Common myeloid progenitor, CD34-positive (primary cell): ENCODE results near the gene LEUTX.
A peak's percentile ranks its signal among the peaks of the same experiment; 100 is the strongest.

Experiments used
- CTCF ChIA-PET: fragments of 350-600 bp; sonication (Branson Sonifier 250); formaldehyde crosslinking; loops from one replicate; lab custom pipeline; 2021; ENCODE audit warnings: antibody characterized with exemption; lab: Charles Lee
- POLR2A ChIA-PET: fragments of 350-600 bp; sonication (Branson Sonifier 250); formaldehyde crosslinking; loops from one replicate; lab custom pipeline; 2021; ENCODE audit warnings: antibody characterized with exemption; lab: Charles Lee
- DNase-seq, 3 donors: peaks; one replicate each; pipeline versions ENCODE4 v3.0.0 to v3.0.0-alpha.2; 2013
- H3K27ac ChIP-seq, 2 experiments: 1 replicate in 1 of 2; 2 replicates in 1 of 2; pipeline ENCODE4 v1.7.0; 2013; ENCODE audit warnings: inconsistent platforms in 2 of 2, low read length in 2 of 2, mild to moderate bottlenecking in 2 of 2, low read depth in 1 of 2, moderate library complexity in 1 of 2; ENCODE audit not compliant: severe bottlenecking in 2 of 2, insufficient read depth in 1 of 2, poor library complexity in 1 of 2
- H3K27me3 ChIP-seq, 5 experiments: replicated peaks in 2 of 5; 1 replicate in 3 of 5; 2 replicates in 2 of 5; pipeline versions ENCODE4 v1.6.1 to v1.7.0; 2013; ENCODE audit warnings: low read length in 4 of 5, mild to moderate bottlenecking in 2 of 5, moderate library complexity in 2 of 5, inconsistent platforms in 1 of 5; ENCODE audit not compliant: insufficient read depth in 5 of 5, control insufficient read depth in 4 of 5
- H3K36me3 ChIP-seq, 4 experiments: 1 replicate in 2 of 4; 2 replicates in 2 of 4; pipeline versions ENCODE4 v1.6.1 to v1.7.0; 2013; ENCODE audit warnings: low read length in 3 of 4, control low read depth in 1 of 4, mild to moderate bottlenecking in 1 of 4; ENCODE audit not compliant: control insufficient read depth in 4 of 4, insufficient read depth in 4 of 4
- H3K4me1 ChIP-seq, 4 experiments: 1 replicate in 3 of 4; 2 replicates in 1 of 4; pipeline versions ENCODE4 v1.6.1 to v1.7.1; 2013; ENCODE audit warnings: low read length in 3 of 4, mild to moderate bottlenecking in 3 of 4, control low read depth in 1 of 4, inconsistent platforms in 1 of 4, moderate library complexity in 1 of 4; ENCODE audit not compliant: control insufficient read depth in 4 of 4, insufficient read depth in 4 of 4; ENCODE audit errors: control extremely low read depth in 1 of 4
- H3K4me3 ChIP-seq, 7 experiments: 1 replicate in 4 of 7; 2 replicates in 3 of 7; pipeline versions ENCODE4 v1.5.1 to v1.7.0; 2013; ENCODE audit warnings: mild to moderate bottlenecking in 7 of 7, low read length in 6 of 7, moderate library complexity in 6 of 7, inconsistent platforms in 2 of 7, low read depth in 2 of 7, control low read depth in 1 of 7; ENCODE audit not compliant: insufficient read depth in 4 of 7, control insufficient read depth in 1 of 7; ENCODE audit errors: extremely low read depth in 1 of 7
- H3K9me3 ChIP-seq, 5 experiments: 1 replicate in 4 of 5; 2 replicates in 1 of 5; pipeline versions ENCODE4 v1.6.1 to v1.7.1; 2013; ENCODE audit warnings: low read length in 4 of 5, mild to moderate bottlenecking in 2 of 5, inconsistent platforms in 1 of 5, low read depth in 1 of 5, moderate library complexity in 1 of 5; ENCODE audit not compliant: control insufficient read depth in 4 of 5, insufficient read depth in 2 of 5; ENCODE audit errors: control extremely low read depth in 1 of 5
- WGBS: methylation state at CpG from one replicate; pipeline ENCODE4 v1.1.5; 2013; ENCODE audit not compliant: insufficient coverage; 5-methylcytosine and 5-hydroxymethylcytosine counted together

LEUTX gene

DNA sequence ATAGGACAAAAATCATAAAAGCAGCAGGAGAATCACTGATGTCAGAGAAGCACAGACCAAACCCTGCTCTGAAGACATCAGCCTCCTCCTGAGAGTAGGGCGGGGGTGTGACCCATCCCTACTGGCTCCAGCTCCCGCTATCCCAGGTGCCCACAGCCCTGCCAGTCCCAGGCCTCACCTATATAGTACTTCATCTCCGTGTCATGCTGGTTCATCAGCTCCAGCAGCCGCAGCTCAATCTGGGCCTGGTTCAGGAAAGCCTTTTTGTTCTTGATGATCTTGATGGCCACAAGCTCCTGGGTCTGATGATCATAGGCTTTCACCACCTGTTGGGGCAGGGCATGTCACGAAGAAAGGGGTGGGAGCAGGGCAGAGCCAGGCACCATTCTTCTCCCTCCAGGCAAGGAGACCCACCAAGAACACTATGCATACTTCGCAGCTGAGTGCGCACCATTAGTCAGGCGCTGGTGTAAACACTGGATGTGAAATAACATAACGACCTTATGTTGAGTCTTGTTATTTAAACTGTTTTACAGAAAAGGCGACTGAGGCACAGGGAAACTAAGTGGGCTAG, 51.1 kb downstream of the LEUTX start:
- H3K9me3 ChIP-seq: no peaks in the 10 kb centered on the region
- peaks cover 8 to 26% (median 20%) of the 10 kb centered on the region in 4 experiments for H3K4me1 ChIP-seq
- peaks cover 11 to 71% (median 53%) of the 10 kb centered on the region in 4 experiments for H3K36me3 ChIP-seq
- DNase-seq: no peak
- 96% methylated on average over 5 of the region's 10 CpGs for WGBS
- CTCF ChIA-PET: no interaction called here
- no peak overlapping the region for H3K27ac ChIP-seq
- POLR2A ChIA-PET: no interaction called here
- H3K4me3 ChIP-seq: no peak overlapping the region
- no peaks in the 10 kb centered on the region for H3K27me3 ChIP-seq

DNA sequence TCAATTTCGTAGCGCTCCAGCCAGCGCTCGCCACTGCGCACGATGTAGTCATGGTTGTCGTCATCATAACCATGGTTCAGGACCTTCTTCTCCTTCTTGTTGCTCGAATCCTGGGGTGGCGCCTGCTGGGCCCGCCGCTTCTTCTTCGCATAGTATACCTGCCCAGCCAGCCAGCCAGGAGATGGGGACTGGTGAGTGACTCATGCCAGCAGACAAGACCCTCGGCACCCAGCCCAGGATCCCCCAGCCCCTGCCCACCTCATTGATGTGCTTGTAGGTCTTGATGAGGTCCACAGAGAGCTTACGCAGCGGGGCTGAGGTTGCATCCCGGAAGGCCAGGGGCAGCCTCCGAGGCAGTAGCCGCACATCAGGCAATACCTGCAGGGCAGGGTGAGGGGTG, 51.8 kb downstream of the LEUTX start:
- Histone ChIP-seq H3K36me3 (peaks cover 11 to 73% (median 55%) of the 10 kb centered on the region in 4 experiments), H3K9me3 (no peaks in the 10 kb centered on the region), H3K4me1 (peaks cover 8 to 26% (median 18%) of the 10 kb centered on the region in 4 experiments), H3K4me3 (no peak overlapping the region), H3K27me3 (no peaks in the 10 kb centered on the region), H3K27ac (peak overlapping the region in 1 of 2 experiments; percentile 41)
- WGBS: 96% methylated on average over 14 of the region's 18 CpGs
- CTCF ChIA-PET: no interaction called here
- no peak for DNase-seq
- POLR2A ChIA-PET: no interaction called here

DNA sequence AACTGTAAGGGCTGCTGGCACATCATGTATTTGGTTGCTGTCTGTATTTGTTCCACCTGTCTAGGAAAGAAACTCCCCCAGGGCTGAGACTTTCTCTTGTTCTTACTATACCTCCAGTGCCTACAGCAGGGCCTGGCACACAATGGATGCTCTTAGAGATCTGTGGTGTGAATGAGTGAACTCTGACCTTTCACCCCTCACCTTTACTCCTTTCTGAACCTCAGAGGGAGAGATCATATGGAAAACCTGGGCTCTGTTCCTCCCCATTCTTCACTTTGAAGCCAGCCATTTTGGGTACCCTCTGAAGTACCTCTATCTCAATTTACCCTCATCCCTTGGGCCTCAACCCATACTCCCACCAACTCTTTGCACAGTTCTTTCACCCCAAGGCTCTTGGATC, 52.2 kb downstream of the LEUTX start:
- H3K27me3 ChIP-seq: no peaks in the 10 kb centered on the region
- H3K4me1 ChIP-seq: peaks cover 8 to 26% (median 18%) of the 10 kb centered on the region in 4 experiments
- peaks cover 11 to 73% (median 57%) of the 10 kb centered on the region in 4 experiments for H3K36me3 ChIP-seq
- no peak for DNase-seq
- H3K27ac ChIP-seq: peak overlapping the region in 1 of 2 experiments; percentile 41
- CTCF ChIA-PET: no interaction called here
- no peaks in the 10 kb centered on the region for H3K9me3 ChIP-seq
- no peak overlapping the region for H3K4me3 ChIP-seq
- POLR2A ChIA-PET: no interaction called here

DNA sequence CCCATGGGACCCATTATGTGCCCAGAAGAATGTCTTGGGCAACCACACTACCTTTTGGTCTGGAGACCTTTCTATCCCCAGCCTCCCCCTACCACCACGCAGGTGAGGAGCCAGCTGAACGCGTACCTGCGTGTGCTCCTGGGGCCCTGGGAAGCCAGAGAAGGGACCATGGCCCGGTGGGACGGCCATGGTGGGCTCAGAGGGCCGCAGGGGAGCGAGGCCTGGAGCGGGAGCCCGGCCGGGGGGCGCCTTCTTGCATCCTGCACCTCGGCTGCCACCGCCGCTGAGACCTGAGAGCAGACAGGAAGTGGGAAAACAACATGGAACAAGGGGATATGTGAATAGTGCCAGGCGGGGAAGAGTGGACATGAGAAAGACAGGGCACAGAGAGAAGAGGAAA, 53.0 kb downstream of the LEUTX start:
- H3K9me3 ChIP-seq: no peaks in the 10 kb centered on the region
- H3K27ac ChIP-seq: no peak overlapping the region
- H3K27me3 ChIP-seq: no peaks in the 10 kb centered on the region
- peak overlapping the region in 1 of 7 experiments; percentile 92 for H3K4me3 ChIP-seq
- peaks cover 13 to 73% (median 56%) of the 10 kb centered on the region in 4 experiments for H3K36me3 ChIP-seq
- peaks cover 8 to 26% (median 18%) of the 10 kb centered on the region in 4 experiments for H3K4me1 ChIP-seq
- ChIA-PET POLR2A (no interaction called here), CTCF (no interaction called here)
- DNase-seq: no peak
- 94% methylated on average over 11 of the region's 16 CpGs for WGBS

DNA sequence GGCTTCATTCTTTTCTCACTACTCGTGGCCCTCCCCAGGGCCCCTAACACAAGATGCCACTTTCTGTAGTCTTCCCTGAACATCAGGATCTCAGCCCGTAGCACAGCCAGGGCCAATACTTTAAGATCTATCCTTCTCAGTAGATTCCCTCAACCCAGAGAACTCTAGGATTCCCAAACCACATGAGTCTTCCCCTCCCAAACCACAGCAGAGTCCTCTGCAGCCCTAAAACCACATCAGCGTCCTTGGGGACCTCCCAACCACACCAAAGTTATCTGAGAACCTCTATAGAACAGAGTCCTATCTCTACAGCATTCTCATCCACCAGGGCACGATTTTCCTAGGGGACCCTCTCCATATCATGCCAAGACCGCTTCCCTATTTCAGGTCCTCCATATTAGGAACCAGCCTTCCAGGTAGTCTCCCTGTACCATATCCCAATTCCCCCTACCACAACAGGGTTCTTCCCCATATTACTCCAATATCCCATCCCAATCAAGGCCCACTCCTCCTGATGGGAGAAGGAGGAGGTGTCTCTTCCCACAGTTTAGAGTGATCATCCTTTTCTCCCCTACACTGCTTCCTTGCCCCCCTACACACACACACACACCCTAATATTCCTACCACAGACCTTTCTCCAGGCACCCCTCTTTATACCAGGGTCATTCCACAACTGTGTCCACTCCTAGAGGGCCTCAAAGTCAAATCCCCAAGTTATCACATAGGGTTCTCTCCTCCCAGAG, 53.9 kb downstream of the LEUTX start:
- peak overlapping the region; percentile 98 to 99 for H3K27ac ChIP-seq
- ChIA-PET CTCF (no interaction called here), POLR2A (interaction anchor here (2.1 kb wide), 1 partner anchor 12 kb away, joined by 8 read pairs; no protein-coding TSS in a partner anchor)
- no peaks in the 10 kb centered on the region for H3K27me3 ChIP-seq
- peak in 1 of 3 donors; percentile 8 for DNase-seq
- no peaks in the 10 kb centered on the region for H3K9me3 ChIP-seq
- peaks cover 13 to 74% (median 59%) of the 10 kb centered on the region in 4 experiments for H3K36me3 ChIP-seq
- peak overlapping the region in 6 of 7 experiments; percentile 66 to 96 (median 86) for H3K4me3 ChIP-seq
- 79% methylated on average over 4 of the region's 5 CpGs for WGBS
- H3K4me1 ChIP-seq: peaks cover 8 to 26% (median 18%) of the 10 kb centered on the region in 4 experiments

DNA sequence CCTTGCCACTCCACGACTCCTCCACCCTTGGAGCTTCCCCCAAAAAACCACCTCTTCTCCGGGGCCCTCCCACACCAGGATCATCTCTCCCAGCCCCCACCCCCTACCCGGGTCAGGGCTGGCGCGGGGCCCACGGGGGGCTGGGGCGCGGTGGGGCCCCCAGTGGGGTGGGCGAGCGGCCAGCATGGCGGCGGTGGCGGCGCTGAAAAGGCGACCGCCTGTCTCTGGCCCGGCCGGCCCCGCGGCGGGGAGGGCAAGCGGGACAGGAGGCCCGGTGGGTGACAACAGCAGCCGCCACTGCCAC, 54.5 kb downstream of the LEUTX start:
- WGBS: 0% methylated on average over 5 of the region's 24 CpGs
- Histone ChIP-seq H3K36me3 (peaks cover 12 to 74% (median 59%) of the 10 kb centered on the region in 4 experiments), H3K27me3 (no peaks in the 10 kb centered on the region), H3K4me3 (peak overlapping the region; percentile 66 to 96 (median 89)), H3K9me3 (no peaks in the 10 kb centered on the region), H3K27ac (peak overlapping the region; percentile 98 to 99), H3K4me1 (peaks cover 8 to 26% (median 18%) of the 10 kb centered on the region in 4 experiments)
- DNase-seq: no peak
- POLR2A ChIA-PET: interaction anchor here (2.1 kb wide), 1 partner anchor 11 kb away, joined by 8 read pairs; no protein-coding TSS in a partner anchor
- CTCF ChIA-PET: interaction anchor here (1.6 to 1.7 kb wide), 2 partner anchors 10 to 11 kb away, joined by 5 to 14 read pairs; no protein-coding TSS in a partner anchor
